GM12878 (cell line): Measurements from ENCODE around the gene GMNN. TPM values are rescaled to one million over a fixed set of nuclear protein-coding genes. Genes with fewer than 3 reads are reported as not detected.
A peak's percentile ranks its signal among the peaks of the same experiment; 100 is the strongest.

Experiments used
- ATAC-seq: fragments of 200-7000 bp; cut with Tn5 transposase; 3 replicates; pipeline ENCODE4 v1.9.1; 2020; ENCODE audit warnings: mild to moderate bottlenecking, moderate library complexity
- BruUV-seq: library from RNA; stranded (reverse); fragments of 400-500 nt; replicated peaks from 2 replicates; lab custom pipeline; 2021; lab: Mats Ljungman, UMichigan
- CTCF ChIA-PET: fragments of 300-600 bp; sonication (Branson Sonifier 250); formaldehyde crosslinking; extraction: SDS; loops from one replicate; lab custom pipeline; 2021; ENCODE audit warnings: inconsistent platforms; lab: Yijun Ruan, JAX
- POLR2A ChIA-PET: fragments of 350-600 bp; formaldehyde crosslinking; extraction: SDS; loops from one replicate; lab custom pipeline; 2021; ENCODE audit warnings: inconsistent platforms; lab: Charles Lee
- RAD21 ChIA-PET: fragments of 300-600 bp; sonication (Branson Sonifier 250); formaldehyde crosslinking; loops from one replicate; lab custom pipeline; 2023; ENCODE audit warnings: antibody characterized with exemption; ENCODE audit not compliant: unreplicated experiment; lab: Charles Lee
- SMC1A ChIA-PET: fragments of 300-600 bp; sonication (Branson Sonifier 250); formaldehyde crosslinking; loops from one replicate; lab custom pipeline; 2023; ENCODE audit not compliant: unreplicated experiment, uncharacterized antibody; lab: Charles Lee
- DNase-seq: peaks from one replicate; pipeline ENCODE4 v3.0.0-alpha.2; 2011; ENCODE audit warnings: low read depth, low spot score
- FAIRE-seq: peaks from 3 replicates; lab custom pipeline; 2011; peaks lifted over from hg19 to GRCh38; lab: Jason Lieb, UNC
- H2AFZ ChIP-seq: 2 replicates; pipeline ENCODE4 v1.6.0; 2011; ENCODE audit warnings: low read depth, low read length, control low read depth; ENCODE audit not compliant: control insufficient read depth
- H3K27ac ChIP-seq: 2 replicates; pipeline ENCODE4 v1.5.1; 2011; ENCODE audit warnings: control low read depth; ENCODE audit not compliant: control insufficient read depth, insufficient read depth
- H3K27me3 ChIP-seq, 2 experiments: replicated peaks in 1 of 2; 2 replicates each; pipeline versions ENCODE4 v1.6.0 to v1.6.1; 2011; ENCODE audit warnings: low read length in 1 of 2; ENCODE audit not compliant: control insufficient read depth in 2 of 2, insufficient read depth in 2 of 2
- H3K36me3 ChIP-seq, 2 experiments: 2 replicates each; pipeline ENCODE4 v1.5.1; 2011; ENCODE audit warnings: low read length in 1 of 2; ENCODE audit not compliant: control insufficient read depth in 2 of 2, insufficient read depth in 2 of 2
- H3K4me1 ChIP-seq: 2 replicates; pipeline ENCODE4 v1.6.1; 2011; ENCODE audit warnings: mild to moderate bottlenecking, low read length, moderate library complexity, mixed read lengths; ENCODE audit not compliant: control insufficient read depth, insufficient read depth
- H3K4me2 ChIP-seq: 2 replicates; pipeline ENCODE4 v1.6.0; 2011; ENCODE audit warnings: control low read depth; ENCODE audit not compliant: control insufficient read depth, insufficient read depth
- H3K4me3 ChIP-seq: fragments of 200-600 bp; sonication (generic); 2 replicates; pipeline ENCODE4 v1.5.1; 2016
- H3K79me2 ChIP-seq: 2 replicates; pipeline ENCODE4 v1.6.0; 2011; ENCODE audit warnings: low read length; ENCODE audit not compliant: control insufficient read depth, insufficient read depth
- H3K9ac ChIP-seq: 2 replicates; pipeline ENCODE4 v1.8.0; 2011; ENCODE audit warnings: low read length, control low read depth, mixed read lengths; ENCODE audit not compliant: control insufficient read depth, insufficient read depth
- H3K9me3 ChIP-seq: replicated peaks from 3 replicates; pipeline ENCODE4 v1.5.1; 2011; ENCODE audit warnings: mild to moderate bottlenecking, low read length; ENCODE audit not compliant: control insufficient read depth, insufficient read depth
- H4K20me1 ChIP-seq: 2 replicates; pipeline ENCODE4 v1.6.0; 2011; ENCODE audit not compliant: control insufficient read depth, insufficient read depth
- ATF7 ChIP-seq: fragments of 450-650 bp; IDR thresholded peaks from 2 replicates; pipeline ENCODE4 v1.6.1; 2016; ENCODE audit warnings: low read depth, mild to moderate bottlenecking
- CBX3 ChIP-seq: fragments of 200-600 bp; sonication (generic); IDR thresholded peaks from 2 replicates; pipeline ENCODE4 v1.6.1; 2016; ENCODE audit warnings: low read depth, borderline replicate concordance
- EED ChIP-seq: sonication (generic); IDR thresholded peaks from 2 replicates; pipeline ENCODE4 v1.6.1; 2016; ENCODE audit warnings: antibody characterized with exemption, low read depth
- FOXK2 ChIP-seq: fragments of 450-650 bp; IDR thresholded peaks from 2 replicates; pipeline ENCODE4 v1.6.1; 2017; ENCODE audit warnings: mild to moderate bottlenecking, moderate library complexity
- FOXM1 ChIP-seq: IDR thresholded peaks from 2 replicates; pipeline ENCODE4 v1.6.1; 2012; ENCODE audit warnings: low read depth, mild to moderate bottlenecking, inconsistent platforms, low read length, moderate library complexity
- GABPA ChIP-seq: IDR thresholded peaks from 2 replicates; pipeline ENCODE4 v1.6.1; 2014; ENCODE audit warnings: antibody characterized with exemption, low read depth, mild to moderate bottlenecking, inconsistent platforms
- KLF5 ChIP-seq: fragments of 450-650 bp; IDR thresholded peaks from 2 replicates; pipeline ENCODE4 v1.6.1; 2014; ENCODE audit warnings: mild to moderate bottlenecking; ENCODE audit not compliant: partially characterized antibody
- MEF2B ChIP-seq: fragments of 450-650 bp; IDR thresholded peaks from 2 replicates; pipeline ENCODE4 v1.6.1; 2018; ENCODE audit warnings: mild to moderate bottlenecking, moderate library complexity; ENCODE audit not compliant: partially characterized antibody, poor library complexity, severe bottlenecking
- SP1 ChIP-seq: IDR thresholded peaks from one replicate; pipeline ENCODE4 v1.6.1; 2011; ENCODE audit warnings: low read depth, low read length
- ZNF217 ChIP-seq: fragments of 450-650 bp; IDR thresholded peaks from 2 replicates; pipeline ENCODE4 v1.6.1; 2017; ENCODE audit warnings: antibody characterized with exemption, mild to moderate bottlenecking
- ZSCAN29 ChIP-seq: fragments of 450-650 bp; IDR thresholded peaks from 2 replicates; pipeline ENCODE4 v1.6.1; 2017; ENCODE audit warnings: mild to moderate bottlenecking, moderate library complexity
- WGBS: methylation state at CpG from one replicate; pipeline ENCODE4 v1.1.6; 2016; ENCODE audit warnings: low lambda C conversion rate; ENCODE audit not compliant: insufficient replicate concordance, insufficient coverage; ENCODE audit errors: missing lambda C conversion rate; 5-methylcytosine and 5-hydroxymethylcytosine counted together
- in situ Hi-C: fragments of 300-500 bp; cut with MboI; formaldehyde crosslinking; loops from 9 replicates; pipeline ENCODE4 v1.14.3; 2018; ENCODE audit warnings: mixed read lengths
- intact Hi-C: fragments of 100-400 bp; cut with micrococcal nuclease; formaldehyde crosslinking; loops from one replicate; pipeline ENCODE4 v1.14.2; 2022; ENCODE audit not compliant: unreplicated experiment
- polyA plus RNA-seq, 11 experiments: library from polyadenylated mRNA; depleted of rRNA in 4 of 11; unstranded in 6 of 11; stranded (reverse) in 5 of 11; fragments of >200 nt; fragmentation: Nextera tagmentation in 4 of 11; fragmentation: Illumina TruSeq in 1 of 11; extraction: Ambion mirVana in 4 of 11; extraction: Trizol in 1 of 11; gene quantifications; 1 replicate in 1 of 11; 2 replicates in 10 of 11; pipeline versions ENCODE4 v1.2.1 to v1.2.3, GENCODE V29; 2011 to 2016; ENCODE audit warnings: inconsistent platforms in 2 of 11, missing spikeins in 2 of 11, low read depth in 1 of 11
- total RNA-seq, 4 experiments: library from RNA; depleted of rRNA in 3 of 4; stranded (reverse); fragments of >200 nt in 3 of 4; fragmentation: Illumina TruSeq in 1 of 4; extraction: Trizol in 1 of 4; gene quantifications; 2 replicates each; pipeline versions ENCODE4 v1.2.1 to v1.2.3, GENCODE V29; 2013 to 2021

Gene GMNN
- total and polyA plus RNA-seq, 10 of the 15 experiments (the other 5 are each of a cell fraction or from before 2014, with no cell fraction given), result 51.9 to 153 (median 105) TPM

DNA sequence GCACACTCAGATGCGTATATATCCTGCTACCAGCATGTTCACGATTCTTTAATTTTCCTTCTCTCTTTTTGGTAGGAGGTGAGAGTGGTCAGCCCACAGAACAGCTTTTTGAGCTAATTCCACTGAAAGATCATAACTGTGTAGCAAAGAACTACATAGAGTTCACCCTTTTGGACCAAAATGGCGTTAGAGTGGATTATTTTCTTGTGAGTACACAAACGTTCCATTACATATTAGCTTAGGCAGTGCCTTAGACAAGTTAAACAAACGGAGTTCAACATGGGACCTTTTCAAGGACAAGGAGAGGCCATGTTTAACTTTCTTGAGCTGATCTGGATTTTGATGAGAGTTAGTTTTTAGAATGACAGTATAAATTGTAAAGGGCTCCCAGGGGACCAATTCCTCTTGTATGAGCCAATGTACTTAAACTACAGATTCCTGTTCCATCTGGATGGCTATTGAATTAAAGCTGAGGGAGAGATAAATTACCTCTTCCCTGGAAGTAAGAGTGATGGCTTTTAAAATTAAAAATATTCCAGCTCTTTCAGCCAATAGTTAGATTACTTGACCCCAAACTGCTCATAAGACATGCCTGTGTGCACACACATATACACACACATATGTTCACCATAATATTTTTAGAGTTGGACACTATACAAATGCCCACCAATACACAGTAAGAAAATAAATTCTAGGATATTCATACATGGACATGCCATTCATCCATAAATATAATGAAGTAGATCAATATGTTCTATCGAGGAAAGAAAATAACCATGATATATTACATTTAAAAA is 49.6 kb downstream of the GMNN start:
- intact Hi-C loops (no loop called here), in situ Hi-C loops (no loop called here)
- POLR2A ChIA-PET, result no interaction called here
- H3K36me3 ChIP-seq, result peaks cover 0 to 3% of the 10 kb centered on the region in 2 experiments; a peak in 2 of 4 replicates
- H3K4me2 ChIP-seq, result no peak overlapping the region
- no peak overlapping the region for H3K4me3 ChIP-seq
- no peaks in the 10 kb centered on the region for H4K20me1 ChIP-seq
- no peak overlapping the region for H3K27ac ChIP-seq
- H3K9ac ChIP-seq, result no peak overlapping the region
- H3K9me3 ChIP-seq, result no peaks in the 10 kb centered on the region
- 87% methylated on average over 6 of the region's 6 CpGs for WGBS
- no peaks in the 10 kb centered on the region for H3K27me3 ChIP-seq
- DNase-seq (no peak), FAIRE-seq (no peak), ATAC-seq (no peak)
- SMC1A ChIA-PET, result interaction anchor here (1.0 to 1.6 kb wide), 6 partner anchors 13 to 247 kb away, joined by 3 to 4 read pairs (median 3); no protein-coding TSS in a partner anchor
- TF ChIP-seq FOXM1 (no peak), ATF7 (no peak), KLF5 (no peak), ZNF217 (no peak), CBX3 (no peak), ZSCAN29 (no peak), MEF2B (no peak), SP1 (no peak), EED (no peak), GABPA (no peak), FOXK2 (no peak)
- no peaks in the 10 kb centered on the region for H3K79me2 ChIP-seq
- CTCF ChIA-PET, result interaction anchor here (0.7 to 1.0 kb wide), 2 partner anchors 58 to 194 kb away, joined by 3 read pairs; no protein-coding TSS in a partner anchor
- no peak overlapping the region for H2AFZ ChIP-seq
- RAD21 ChIA-PET, result interaction anchor here (0.5 kb wide), 1 partner anchor 1168 kb away, joined by 3 read pairs; no protein-coding TSS in a partner anchor
- no peaks in the 10 kb centered on the region for H3K4me1 ChIP-seq
- TSS peak; percentile 12 for BruUV-seq
